GM19463 (cell line): ENCODE measurements around the gene SP7.

Source experiments
- ATAC-seq: cut with Tn5 transposase; IDR thresholded peaks from one replicate; pipeline ENCODE4 v1.9.1; 2021; ENCODE audit warnings: mild to moderate bottlenecking, moderate library complexity; ENCODE audit not compliant: unreplicated experiment

Gene SP7

DNA sequence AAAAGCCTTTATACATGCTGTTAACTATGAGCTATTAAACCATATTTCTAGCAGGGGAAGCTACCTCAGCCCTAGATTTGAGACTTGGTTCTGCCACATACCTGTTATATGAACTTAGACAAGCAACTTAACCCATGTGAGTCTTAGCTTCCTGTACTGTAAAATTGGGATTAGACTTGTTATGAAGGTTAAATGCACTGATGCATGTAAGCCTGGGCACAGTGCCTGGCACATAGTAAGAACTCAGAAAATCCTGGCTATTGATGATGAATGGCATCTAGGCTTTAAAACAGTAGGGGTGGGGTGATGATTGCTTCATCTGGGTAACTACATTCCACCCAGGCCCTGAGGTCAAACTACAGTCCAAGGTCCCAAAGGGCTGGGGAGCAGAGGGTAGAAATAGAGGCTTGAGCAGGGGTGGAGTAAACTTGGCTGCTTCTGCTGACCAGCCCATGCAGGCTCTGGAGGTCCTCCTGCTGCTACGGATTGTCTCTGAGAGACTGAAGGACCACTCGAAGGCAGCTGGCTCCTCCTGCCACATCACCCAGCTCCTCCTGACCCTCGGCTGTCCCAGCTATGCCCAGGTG lies 56.8 kb downstream of the SP7 start:
- no peak for ATAC-seq

GRCh38 chr12:53277981-53278380 lies 58.2 kb downstream of the SP7 start:
- no peak for ATAC-seq
